H1 (cell line): ENCODE results near the gene MRTFA. TPM values are rescaled to one million over a fixed set of nuclear protein-coding genes. Genes with fewer than 3 reads are reported as not detected.
A peak's percentile ranks its signal among the peaks of the same experiment; 100 is the strongest.

Experiments used
- ASH2L ChIP-seq: fragments of 200-600, 300-600 bp; sonication (generic); IDR thresholded peaks from one replicate; pipeline ENCODE4 v1.7.1; 2017; ENCODE audit warnings: low read length
- BCL11A ChIP-seq, 2 experiments: IDR thresholded peaks; one replicate each; pipeline ENCODE4 v1.6.1; 2011; ENCODE audit warnings: low read depth in 2 of 2, low read length in 2 of 2, mild to moderate bottlenecking in 2 of 2
- SP4 ChIP-seq: IDR thresholded peaks from 2 replicates; pipeline ENCODE4 v1.6.1; 2012; ENCODE audit warnings: low read length, inconsistent platforms
- polyA plus RNA-seq, 7 experiments: library from polyadenylated mRNA; depleted of rRNA in 3 of 7; stranded (reverse) in 5 of 7; unstranded in 2 of 7; fragments of >200 nt in 5 of 7; fragments of 200-250 nt in 2 of 7; gene quantifications; 1 replicate in 5 of 7; 2 replicates in 1 of 7; 4 replicates in 1 of 7; pipeline versions ENCODE4 v1.2.1 to v1.2.3, GENCODE V29; 2011 to 2013; ENCODE audit warnings: missing spikeins in 2 of 7, mixed read lengths in 2 of 7
- total RNA-seq: library from RNA; stranded (reverse); fragmentation: NEBNext Ultra II Directional; extraction: Animal tissue kit (Norgen Biotek cat#: 25700); gene quantifications from 2 replicates; pipeline ENCODE4 v1.2.1, GENCODE V29; 2021
- TF ChIP-seq, protein P1 (sequence below): IDR thresholded peaks from 2 replicates; pipeline ENCODE4 v1.6.1; 2012; ENCODE audit warnings: inconsistent platforms

The MRTFA gene
- total and polyA plus RNA-seq, 2 of the 8 experiments (the other 6 are each of a cell fraction or from before 2014, with no cell fraction given) = 5.4 to 37.9 TPM

DNA sequence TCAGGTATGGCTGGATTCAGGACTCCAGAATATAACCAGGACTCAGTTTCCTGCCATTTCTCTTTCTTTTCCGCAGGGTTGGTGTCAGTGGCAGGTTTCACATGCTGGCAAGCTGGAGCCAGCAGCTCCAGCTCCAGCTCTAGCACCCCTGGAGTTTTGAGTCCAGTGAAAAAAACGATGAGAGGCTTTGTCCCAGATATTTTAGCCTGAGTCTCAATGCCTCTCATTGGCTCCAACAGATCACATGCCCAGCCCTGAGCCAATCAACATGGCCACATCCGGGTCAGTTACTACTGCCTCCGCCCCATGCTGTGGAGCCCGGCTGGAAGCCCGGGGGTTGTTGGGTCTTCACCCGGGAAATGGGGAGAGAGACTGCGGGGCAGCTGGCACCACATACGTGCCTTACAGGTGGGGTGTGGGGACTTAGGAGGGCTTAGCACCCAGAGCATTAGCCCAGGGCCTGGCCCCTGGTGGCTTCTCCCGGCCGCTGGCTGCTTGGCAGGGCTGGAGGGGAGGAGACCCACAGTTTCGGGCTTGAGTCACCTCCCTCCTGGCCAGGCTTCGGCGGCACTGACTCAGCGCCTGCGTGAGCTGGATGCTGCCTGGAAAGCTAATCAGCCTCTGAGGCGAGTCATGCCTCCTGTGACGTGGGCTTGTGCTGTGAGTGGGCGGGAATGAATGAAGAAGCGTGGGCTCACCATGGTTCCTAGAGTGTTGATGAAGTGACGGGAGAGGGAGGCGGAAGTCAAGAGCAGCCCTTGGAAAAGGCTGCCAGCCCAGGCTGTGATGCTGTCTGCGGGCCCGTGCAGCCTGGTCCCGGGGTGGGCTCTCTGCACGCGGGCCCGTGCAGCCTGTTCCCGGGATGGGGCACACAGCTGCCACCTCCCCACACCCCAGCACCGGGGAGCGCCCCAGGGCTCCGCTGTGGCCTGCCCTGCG lies 15.3 kb upstream of the MRTFA start (continued):
- TF ChIP-seq, protein P1, sequence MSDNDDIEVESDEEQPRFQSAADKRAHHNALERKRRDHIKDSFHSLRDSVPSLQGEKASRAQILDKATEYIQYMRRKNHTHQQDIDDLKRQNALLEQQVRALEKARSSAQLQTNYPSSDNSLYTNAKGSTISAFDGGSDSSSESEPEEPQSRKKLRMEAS = no peak
- TF ChIP-seq ASH2L = peak; percentile 38
- no peak for TF ChIP-seq SP4
- no peak for TF ChIP-seq BCL11A (IDR thresholded peaks at IDR 0.05; ENCODE audit: low read depth in 2 of 2, low read length in 2 of 2)
